Stimulated activated CD4-positive, alpha-beta T cell treated with anti-CD3 and anti-CD28 coated beads, Interleukin-15, amount 100 ng/mL, for 1 hour (primary cell): ENCODE results near the gene APOBEC3A.

Source experiments
- DNase-seq, 2 donors: peaks; one replicate each; pipeline ENCODE4 v3.0.0-alpha.2; 2020; ENCODE audit warnings: low read depth in 1 of 2, low spot score in 1 of 2

The APOBEC3A gene

GRCh38 chr22:38957046-38957770, at the start of gene APOBEC3A:
Gene APOBEC3A, plus strand, starts transcription at chr22:38957609. Its CDS starts 83 bp downstream, at chr22:38957692.
- DNase-seq = no peak

- no peak for DNase-seq
Measured at GRCh38 chr22:38907767-38908166, 49.6 kb upstream of the APOBEC3A start.

DNA sequence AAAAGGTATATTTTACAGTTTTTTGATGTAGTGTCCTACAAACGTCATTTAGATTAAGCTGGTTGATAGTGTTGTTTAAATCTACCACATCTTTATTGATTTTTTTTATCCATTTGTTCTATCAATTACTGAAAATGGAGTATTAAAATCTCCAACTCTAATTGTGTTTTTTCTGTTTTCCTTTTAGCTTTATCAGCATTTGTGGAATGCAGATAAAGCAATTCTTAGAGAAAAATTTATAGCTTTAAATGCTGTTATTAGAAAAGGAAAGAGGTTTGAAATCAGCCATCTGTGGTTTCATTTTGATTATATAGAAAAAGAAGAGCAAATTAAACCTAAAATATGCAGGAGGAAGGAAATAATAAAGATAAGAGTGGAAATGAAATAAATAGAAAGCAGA, 46.0 kb upstream of the APOBEC3A start:
- no peak for DNase-seq

DNA sequence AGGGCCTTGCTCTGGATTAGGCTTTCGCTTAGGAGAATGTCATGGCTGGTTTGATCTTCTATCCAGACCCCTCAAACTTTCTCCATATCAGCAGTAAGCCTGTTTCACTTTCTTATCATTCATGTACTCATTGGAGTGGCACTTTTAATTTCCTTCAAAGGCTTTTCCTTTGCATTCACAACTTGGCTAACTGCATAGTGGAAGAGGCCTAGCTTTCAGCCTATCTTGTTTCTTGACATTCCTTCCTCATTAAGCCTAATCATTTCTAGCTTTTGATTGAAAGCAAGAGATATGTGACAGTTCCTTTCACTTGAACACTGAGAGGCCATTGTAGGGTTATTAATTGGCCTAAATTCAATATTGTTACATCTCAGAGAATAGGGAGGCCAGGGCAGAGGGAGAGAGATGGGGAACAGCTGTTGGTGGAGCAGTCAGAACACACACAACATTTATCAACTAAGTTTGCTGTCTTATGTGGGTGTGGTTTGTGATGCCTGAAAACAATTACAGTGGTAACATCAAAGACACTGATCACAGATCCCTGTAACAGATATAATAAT, 37.7 kb upstream of the APOBEC3A start:
- DNase-seq = no peak

DNA sequence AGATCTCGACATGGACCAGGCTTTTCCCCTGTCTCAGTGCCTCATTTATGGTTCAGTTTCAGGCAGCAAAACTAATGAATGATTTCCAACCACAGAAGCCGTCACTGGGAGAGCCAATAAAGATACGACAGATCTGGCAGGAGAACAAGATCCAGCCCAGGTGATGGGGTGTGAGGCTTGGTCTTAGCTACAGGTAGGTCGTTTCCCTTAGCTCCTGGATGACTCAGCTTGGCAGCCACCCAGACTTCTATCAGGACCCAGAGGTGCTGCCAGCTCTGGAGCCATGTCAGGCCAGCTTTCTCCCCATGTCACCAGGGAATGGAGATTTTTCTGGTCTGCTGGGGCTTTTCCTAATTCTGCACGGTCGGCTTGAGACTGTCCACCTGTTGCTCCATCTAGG, 36.3 kb upstream of the APOBEC3A start:
- DNase-seq = no peak

GRCh38 chr22:38921806-38922205, 35.6 kb upstream of the APOBEC3A start:
- DNase-seq = no peak

DNA sequence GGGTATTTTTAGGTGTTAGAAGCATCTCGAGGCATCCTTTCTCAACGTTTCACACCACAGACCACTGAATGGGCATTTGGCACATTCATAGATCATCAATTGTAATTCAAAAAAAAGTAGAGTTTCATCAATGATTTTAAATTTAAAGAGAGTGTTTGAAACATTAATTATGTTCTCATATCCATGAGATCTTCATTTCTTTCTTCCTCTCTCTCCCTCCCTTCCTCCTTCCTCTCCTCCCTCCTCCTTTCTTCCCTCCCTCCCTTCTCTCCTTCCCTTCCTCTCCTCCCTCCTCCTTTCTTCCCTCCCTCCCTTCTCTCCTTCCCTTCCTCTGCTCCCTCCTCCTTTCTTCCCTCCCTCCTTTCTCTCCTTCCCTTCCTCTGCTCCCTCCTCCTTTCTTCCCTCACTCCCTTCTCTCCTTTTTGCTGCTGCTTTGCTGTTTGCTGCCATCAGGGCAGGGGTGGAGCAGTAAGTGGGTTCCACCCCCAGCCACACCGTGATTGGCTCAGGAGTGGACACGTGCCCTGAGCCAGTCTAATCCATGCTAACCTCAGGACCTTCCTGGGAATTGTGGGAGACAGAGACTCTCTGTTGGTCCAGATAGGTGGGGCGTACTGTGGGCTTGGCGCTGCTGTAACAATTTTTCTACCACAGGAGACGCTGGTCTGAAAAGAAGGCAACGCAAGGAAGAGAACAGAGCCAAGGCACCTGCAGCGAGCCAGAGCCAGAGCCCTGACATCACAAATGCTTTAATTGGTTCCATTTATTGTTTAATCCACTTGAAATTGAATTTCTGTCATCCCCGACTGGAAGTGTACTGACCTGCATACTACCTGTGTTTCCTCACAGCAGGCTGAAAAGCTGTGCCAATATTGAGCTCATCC, 33.7 kb upstream of the APOBEC3A start:
- no peak for DNase-seq

DNA sequence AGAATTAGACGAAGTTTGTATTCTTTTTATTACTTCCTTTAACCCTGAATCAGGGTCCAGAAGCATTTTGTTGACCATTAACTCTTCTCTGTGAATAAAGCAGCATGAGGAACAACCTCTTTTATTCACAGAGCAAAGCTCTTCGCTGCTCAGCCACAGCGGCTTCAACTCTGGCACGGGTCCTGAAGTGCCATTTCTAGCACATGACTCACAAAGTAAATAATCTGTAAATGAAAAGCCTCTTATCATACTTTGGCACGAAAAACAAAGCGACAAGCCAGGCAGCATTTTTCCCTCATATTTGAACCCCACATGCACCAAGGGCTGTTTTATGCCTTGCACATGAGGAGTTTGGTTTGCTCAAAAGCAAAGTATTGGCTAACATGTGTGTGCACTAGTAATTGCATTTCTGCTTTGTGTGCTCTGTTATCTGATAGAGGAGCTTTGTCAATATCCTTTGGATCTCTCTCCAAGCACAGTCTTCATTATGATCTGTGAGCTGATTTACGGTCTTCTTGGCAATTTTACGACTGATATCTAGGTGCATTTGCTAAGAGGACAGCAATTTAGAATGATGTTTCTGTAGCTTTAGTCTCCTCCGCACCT, 33.0 kb upstream of the APOBEC3A start:
- DNase-seq = no peak

GRCh38 chr22:38925571-38926041, 31.8 kb upstream of the APOBEC3A start:
- no peak for DNase-seq

DNA sequence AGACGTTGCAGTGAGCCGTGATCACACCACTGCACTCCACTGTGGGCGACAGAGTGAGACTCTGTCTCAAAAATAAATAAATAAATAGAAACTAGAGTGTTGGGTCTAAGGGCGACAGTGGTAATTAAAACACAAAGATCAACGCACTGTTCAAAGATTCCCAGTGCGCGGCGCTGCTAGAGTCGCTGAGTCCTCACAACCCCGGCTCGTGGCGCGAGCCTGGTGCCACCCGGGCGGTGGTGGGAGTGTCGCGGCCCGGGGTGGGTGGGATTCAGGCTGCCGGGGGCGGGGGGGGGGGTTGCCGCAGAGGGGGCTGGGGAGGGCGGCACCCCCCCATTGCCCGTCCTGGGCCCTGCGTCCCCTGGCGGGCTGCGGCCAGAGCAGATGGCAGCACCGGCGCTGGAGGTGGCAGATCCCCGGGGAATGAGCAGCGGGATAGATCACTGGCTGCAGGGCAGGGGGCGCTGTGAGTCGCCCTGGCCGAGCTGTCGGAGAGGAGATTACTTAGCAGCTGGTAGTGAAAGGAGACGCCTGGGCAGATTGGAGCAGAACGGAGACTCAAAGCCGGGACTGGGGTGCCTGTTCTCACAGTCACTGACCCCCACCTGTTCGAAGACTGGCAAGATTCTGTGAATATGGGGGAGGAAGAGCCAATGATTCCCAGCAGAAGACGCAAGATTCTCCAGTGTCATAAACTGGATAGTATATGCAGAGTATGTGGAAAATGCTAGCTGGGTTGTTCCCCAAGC, 30.2 kb upstream of the APOBEC3A start:
- peak; percentile 6 to 45 for DNase-seq

DNA sequence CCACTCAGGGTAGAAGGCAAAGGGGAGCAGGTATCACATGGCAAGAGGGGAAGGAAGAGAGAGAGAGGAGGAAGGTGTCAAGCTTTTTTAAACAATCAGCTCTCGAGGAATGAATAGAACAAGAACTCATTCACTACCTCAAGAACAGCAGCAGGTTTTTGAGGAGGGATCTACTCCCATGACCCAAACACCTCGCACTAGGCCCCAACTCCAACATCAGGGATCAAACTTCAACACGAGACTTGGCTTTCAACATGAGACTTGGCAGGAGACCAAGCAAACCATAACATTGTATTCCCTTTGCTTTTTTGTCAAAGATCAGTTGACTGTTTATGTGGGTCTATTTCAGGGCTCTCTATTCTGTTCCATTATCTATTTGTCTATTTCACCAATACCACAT, 26.9 kb upstream of the APOBEC3A start:
- DNase-seq = no peak

DNA sequence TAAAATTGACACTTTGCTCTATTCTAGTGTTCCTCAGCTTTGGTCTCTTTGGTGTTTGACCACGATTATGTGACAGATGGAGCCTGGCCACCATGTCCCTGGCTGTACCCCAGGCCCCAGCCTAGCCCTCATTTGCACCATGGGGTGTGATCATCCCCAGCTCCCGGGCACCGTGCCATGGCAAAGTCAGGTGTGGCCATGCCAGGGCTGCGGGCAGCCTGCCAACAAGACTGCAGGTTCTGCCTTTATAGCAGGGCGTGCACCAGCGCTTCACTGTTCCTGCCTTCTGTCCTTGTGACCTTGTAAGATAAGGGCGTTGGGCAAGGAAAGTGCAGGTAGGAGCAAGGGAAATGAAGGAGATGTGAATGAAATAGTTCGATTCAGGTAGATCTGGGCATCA, 22.4 kb upstream of the APOBEC3A start:
- DNase-seq = no peak

DNA sequence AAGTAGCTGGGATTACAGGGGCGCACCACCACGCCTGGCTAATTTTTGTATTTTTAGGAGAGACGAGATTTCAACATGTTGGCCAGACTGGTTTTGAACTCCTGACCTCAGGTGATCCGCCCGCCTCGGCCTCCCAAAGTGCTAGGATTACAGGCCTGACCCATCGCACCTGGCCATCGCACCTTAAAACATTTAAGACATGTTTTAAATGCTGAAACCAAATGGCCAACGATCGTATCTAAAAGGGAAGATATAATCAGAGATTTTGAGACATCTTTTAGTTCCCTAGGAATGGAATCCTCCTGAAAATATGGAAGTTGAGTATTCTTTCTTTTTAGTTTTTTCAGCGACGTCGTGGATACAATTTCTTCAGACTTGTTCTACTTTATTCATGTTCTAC, 21.8 kb upstream of the APOBEC3A start:
- DNase-seq = no peak

- no peak for DNase-seq
Measured at GRCh38 chr22:38936562-38936961, 20.8 kb upstream of the APOBEC3A start.

DNA sequence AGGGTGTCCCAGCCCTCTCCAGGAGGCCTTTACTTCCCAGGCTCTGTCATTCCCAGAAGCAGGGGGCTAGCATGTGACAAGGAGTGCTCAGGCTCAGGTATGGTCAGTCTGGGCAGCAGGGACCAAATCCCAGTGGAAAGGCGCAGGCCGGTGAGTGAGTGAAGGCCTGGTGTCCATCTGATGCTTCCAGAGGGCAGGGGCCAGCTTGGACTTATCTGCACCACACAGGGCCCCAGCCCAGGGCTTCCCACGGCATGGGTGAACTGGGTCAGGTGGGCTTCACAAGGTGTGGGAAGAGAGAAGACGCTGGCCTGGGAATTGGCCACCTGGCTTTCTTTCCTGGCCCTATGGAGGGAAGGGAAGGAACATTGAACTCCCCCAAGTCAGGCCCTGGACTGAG, 20.4 kb upstream of the APOBEC3A start:
- no peak for DNase-seq

- no peak for DNase-seq
Measured at GRCh38 chr22:38937541-38937940, 19.9 kb upstream of the APOBEC3A start.

DNA sequence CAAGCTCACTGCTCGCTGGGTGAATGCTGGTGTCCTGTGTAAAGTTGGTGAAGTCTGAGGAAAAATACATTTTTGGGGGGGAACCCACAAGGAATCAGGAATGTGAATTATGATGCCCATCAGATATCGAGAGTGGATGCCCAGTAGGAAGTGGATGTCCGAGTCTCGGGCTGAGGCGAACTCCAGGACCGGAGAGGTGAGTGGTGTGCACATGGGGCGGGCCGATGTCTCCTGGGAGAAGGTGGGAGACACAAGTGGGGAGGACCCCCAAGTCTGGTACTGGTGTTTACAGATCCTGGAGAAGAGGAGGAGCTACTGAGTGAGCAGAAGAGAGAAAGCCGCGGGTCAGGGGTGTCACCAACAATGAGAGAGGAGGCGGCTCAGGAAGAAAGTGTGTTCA, 19.2 kb upstream of the APOBEC3A start:
- DNase-seq = no peak

GRCh38 chr22:38938925-38939324, 18.5 kb upstream of the APOBEC3A start:
- no peak for DNase-seq

DNA sequence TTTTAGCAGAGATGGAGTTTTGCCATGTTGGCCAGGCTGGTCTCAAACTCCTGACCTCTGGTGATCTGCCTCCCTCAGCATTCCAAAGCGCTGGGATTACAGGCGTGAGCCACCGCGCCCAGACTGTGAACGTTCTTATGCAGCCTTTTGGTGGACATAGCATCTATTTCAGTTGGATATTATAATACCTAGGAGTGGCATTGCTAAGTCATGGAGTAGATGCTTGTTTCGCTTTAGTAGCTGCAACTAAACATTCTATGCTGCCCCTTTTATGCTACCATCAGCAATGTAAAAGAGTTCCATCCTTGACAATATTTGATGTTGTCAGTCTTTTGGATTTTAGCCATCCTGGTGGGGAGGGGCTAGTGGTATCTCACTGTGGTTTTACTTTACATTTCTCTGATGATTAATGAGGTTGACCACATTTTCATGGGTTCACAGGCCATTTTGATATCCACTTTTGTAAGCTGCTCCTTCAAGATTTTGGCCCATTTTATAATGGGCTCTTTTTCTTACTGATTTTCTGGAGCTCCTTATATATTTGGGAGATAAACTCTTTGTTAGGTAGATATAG, 16.5 kb upstream of the APOBEC3A start:
- no peak for DNase-seq

DNA sequence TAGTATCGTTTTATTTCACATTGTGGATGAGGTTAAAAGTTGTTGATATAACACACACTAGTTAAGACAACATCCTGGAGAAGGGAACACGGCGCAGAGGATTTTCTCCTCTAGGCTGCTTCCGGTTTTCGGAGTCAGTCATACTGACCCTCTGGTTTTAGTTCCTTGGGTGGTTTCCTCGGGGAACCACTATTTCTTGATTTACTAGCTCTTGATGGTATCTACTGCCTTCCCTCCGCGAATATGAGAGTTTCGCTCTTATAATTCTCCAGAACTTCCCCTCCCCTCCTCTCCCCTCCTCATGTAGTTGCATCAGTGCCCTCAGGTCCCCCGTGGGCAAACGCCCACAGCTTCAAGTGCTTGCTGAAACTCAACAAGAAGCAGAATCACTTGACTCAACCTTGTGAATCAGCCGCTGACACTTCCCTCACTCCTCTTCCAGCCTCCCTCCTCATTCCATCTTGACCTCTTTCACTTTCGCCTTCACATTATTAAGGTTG, 15.9 kb upstream of the APOBEC3A start:
- peak in 1 of 2 donors; percentile 48 for DNase-seq
